ENCODE measurements around the gene KIRREL3. TPM values are rescaled to one million over a fixed set of nuclear protein-coding genes. Genes with fewer than 3 reads are reported as not detected.

The KIRREL3 gene
- total RNA-seq, 2 donors from 2014 or later, result 1.2 to 1.3 TPM

GRCh38 chr11:126857860-126858808 is 142.4 kb downstream of the KIRREL3 start:
- intact Hi-C loops (cut with DNase I, micrococcal nuclease), result no loop called here
- ATAC-seq (no peak), DNase-seq (no peak)

- intact Hi-C loops (cut with DNase I, micrococcal nuclease), result no loop called here
- no peak for DNase-seq
- no peak for ATAC-seq
Measured at GRCh38 chr11:126855536-126855935, 145.0 kb downstream of the KIRREL3 start.

- ATAC-seq (no peak), DNase-seq (no peak)
- intact Hi-C loops (cut with DNase I, micrococcal nuclease), result no loop called here
Measured at GRCh38 chr11:126853732-126854131, 146.8 kb downstream of the KIRREL3 start.

GRCh38 chr11:126844789-126845188 is 155.8 kb downstream of the KIRREL3 start:
- no peak for DNase-seq
- intact Hi-C loops (cut with DNase I, micrococcal nuclease), result no loop called here
- ATAC-seq, result no peak

- DNase-seq, result no peak
- intact Hi-C loops (cut with DNase I, micrococcal nuclease), result no loop called here
- no peak for ATAC-seq
Measured at GRCh38 chr11:126843096-126843495, 157.5 kb downstream of the KIRREL3 start.

- no peak for ATAC-seq
- no peak for DNase-seq
- intact Hi-C loops (cut with DNase I, micrococcal nuclease), result no loop called here
Measured at GRCh38 chr11:126841999-126842398, 158.6 kb downstream of the KIRREL3 start.

GRCh38 chr11:126840975-126841374 is 159.6 kb downstream of the KIRREL3 start:
- intact Hi-C loops (cut with DNase I, micrococcal nuclease), result no loop called here
- ATAC-seq (no peak), DNase-seq (no peak)

- intact Hi-C loops (cut with DNase I, micrococcal nuclease), result no loop called here
- DNase-seq (no peak), ATAC-seq (no peak)
Measured at GRCh38 chr11:126840201-126840886, 160.2 kb downstream of the KIRREL3 start.

GRCh38 chr11:126839496-126839895 is 161.1 kb downstream of the KIRREL3 start:
- DNase-seq, result no peak
- ATAC-seq, result no peak
- intact Hi-C loops (cut with DNase I, micrococcal nuclease), result no loop called here

- intact Hi-C loops (cut with DNase I, micrococcal nuclease), result no loop called here
- no peak for ATAC-seq
- DNase-seq, result no peak
Measured at GRCh38 chr11:126838779-126839178, 161.8 kb downstream of the KIRREL3 start.

- intact Hi-C loops (cut with DNase I, micrococcal nuclease), result no loop called here
- DNase-seq (no peak), ATAC-seq (no peak)
Measured at GRCh38 chr11:126837581-126837980, 163.0 kb downstream of the KIRREL3 start.

GRCh38 chr11:126834573-126834972 is 166.0 kb downstream of the KIRREL3 start:
- no peak for ATAC-seq
- no peak for DNase-seq
- intact Hi-C loops (cut with DNase I, micrococcal nuclease), result no loop called here

- ATAC-seq, result no peak
- intact Hi-C loops (cut with DNase I, micrococcal nuclease), result no loop called here
- no peak for DNase-seq
Measured at GRCh38 chr11:126834149-126834548, 166.4 kb downstream of the KIRREL3 start.

GRCh38 chr11:126833065-126833464 is 167.5 kb downstream of the KIRREL3 start:
- no peak for ATAC-seq
- no peak for DNase-seq
- intact Hi-C loops (cut with DNase I, micrococcal nuclease), result no loop called here

GRCh38 chr11:126832387-126832786 is 168.2 kb downstream of the KIRREL3 start:
- intact Hi-C loops (cut with DNase I, micrococcal nuclease), result no loop called here
- no peak for ATAC-seq

GRCh38 chr11:126830216-126830806 is 170.3 kb downstream of the KIRREL3 start:
- ATAC-seq (no peak), DNase-seq (no peak)
- intact Hi-C loops (cut with DNase I, micrococcal nuclease), result no loop called here

More at GRCh38 chr11:126832387-126832786, 168.2 kb downstream of the KIRREL3 start:
- no peak for DNase-seq

- ATAC-seq, result no peak
- DNase-seq, result no peak
- intact Hi-C loops (cut with DNase I, micrococcal nuclease), result no loop called here
Measured at GRCh38 chr11:126829716-126830115, 170.9 kb downstream of the KIRREL3 start.

GRCh38 chr11:126824035-126824607 is 176.4 kb downstream of the KIRREL3 start:
- intact Hi-C loops (cut with DNase I, micrococcal nuclease), result no loop called here
- DNase-seq (no peak), ATAC-seq (no peak)

GRCh38 chr11:126823274-126823673 is 177.3 kb downstream of the KIRREL3 start:
- intact Hi-C loops (cut with DNase I, micrococcal nuclease), result no loop called here
- no peak for ATAC-seq
- no peak for DNase-seq

Measured in left colon (tissue), 2 donors.